ENCODE data around the gene BLMH. TPM values are rescaled to one million over a fixed set of nuclear protein-coding genes. Genes with fewer than 3 reads are reported as not detected.

The BLMH gene
- total and polyA plus RNA-seq, 10 of the 15 experiments (the other 5 are each of a cell fraction or from before 2014, with no cell fraction given) = 16.1 to 63.9 (median 54.0) TPM

GRCh38 chr17:30321314-30321713 lies 29.6 kb upstream of the BLMH start:
- Histone ChIP-seq H2AFZ (ENCODE audit: control insufficient read depth, low read depth, low read length) (no peak overlapping the region), H3K4me3 (no peak overlapping the region), H3K79me2 (ENCODE audit: control insufficient read depth, insufficient read depth, low read length) (no peaks in the 10 kb centered on the region), H3K27ac (ENCODE audit: control insufficient read depth, insufficient read depth) (no peak overlapping the region), H3K9ac (ENCODE audit: control insufficient read depth, insufficient read depth, low read length) (no peak overlapping the region), H3K4me1 (ENCODE audit: control insufficient read depth, insufficient read depth, low read length) (peaks cover 17% of the 10 kb centered on the region), H3K4me2 (ENCODE audit: control insufficient read depth, insufficient read depth) (no peak overlapping the region), H4K20me1 (ENCODE audit: control insufficient read depth, insufficient read depth) (no peaks in the 10 kb centered on the region), H3K36me3 (ENCODE audit: control insufficient read depth in 2 of 2, insufficient read depth in 2 of 2, low read length in 1 of 2) (no peaks in the 10 kb centered on the region), H3K9me3 (replicated peaks; ENCODE audit: control insufficient read depth, insufficient read depth, low read length) (no peaks in the 10 kb centered on the region), H3K27me3 (replicated peaks in 1 of 2; ENCODE audit: control insufficient read depth in 2 of 2, insufficient read depth in 2 of 2, low read length in 1 of 2) (no peaks in the 10 kb centered on the region; a peak in 1 of 4 replicates)
- BruUV-seq (replicated peaks) = no TSS peak
- 67% methylated on average over 4 of the region's 4 CpGs for WGBS (ENCODE audit: insufficient coverage, insufficient replicate concordance, low lambda C conversion rate, missing lambda C conversion rate)
- no peak for DNase-seq (ENCODE audit: low read depth, low spot score)
- TF ChIP-seq LARP7 (IDR thresholded peaks at IDR 0.05) (no peak), NKRF (conservative IDR thresholded peaks at IDR 0.05) (no peak), STAT1 (conservative IDR thresholded peaks at IDR 0.05) (no peak), EZH2 (IDR thresholded peaks at IDR 0.05; ENCODE audit: borderline replicate concordance, control insufficient read depth, low read depth, low read length) (no peak), SRF (IDR thresholded peaks at IDR 0.05; ENCODE audit: low read depth in 2 of 2, low read length in 2 of 2) (no peak), MYC (IDR thresholded peaks at IDR 0.05; ENCODE audit: insufficient read depth, insufficient read length, insufficient replicate concordance, low read length, severe bottlenecking) (no peak), NFIC (IDR thresholded peaks at IDR 0.05; ENCODE audit: low read depth, low read length) (no peak), MTA3 (IDR thresholded peaks at IDR 0.05; ENCODE audit: borderline replicate concordance, low read length) (no peak)
- FAIRE-seq = no peak
- CTCF ChIA-PET = interaction anchor here (1.0 to 3.5 kb wide), 4 partner anchors 13 to 217 kb away, joined by 3 to 28 read pairs (median 8); partner anchors contain the start of gene TMIGD1
- POLR2A ChIA-PET = no interaction called here
- in situ Hi-C loops (cut with MboI) = no loop called here
- SMC1A ChIA-PET (ENCODE audit: uncharacterized antibody, unreplicated experiment) = interaction anchor here (1.0 to 2.9 kb wide), 4 partner anchors 8 to 20 kb away, joined by 5 to 10 read pairs (median 8); no protein-coding TSS in a partner anchor
- ATAC-seq = no peak
- RAD21 ChIA-PET (ENCODE audit: unreplicated experiment) = interaction anchor here (0.6 kb wide), 1 partner anchor 14 kb away, joined by 4 read pairs; no protein-coding TSS in a partner anchor
- intact Hi-C loops (cut with micrococcal nuclease; ENCODE audit: unreplicated experiment) = no loop called here

All from GM12878 (cell line).